ENCODE measurements around the gene ZFAND2A. TPM values are rescaled to one million over a fixed set of nuclear protein-coding genes. Genes with fewer than 3 reads are reported as not detected.

Gene ZFAND2A
- polyA plus RNA-seq, 2 of the 4 experiments (the other 2 are of a cell fraction), result 44.1 to 88.6 TPM

DNA sequence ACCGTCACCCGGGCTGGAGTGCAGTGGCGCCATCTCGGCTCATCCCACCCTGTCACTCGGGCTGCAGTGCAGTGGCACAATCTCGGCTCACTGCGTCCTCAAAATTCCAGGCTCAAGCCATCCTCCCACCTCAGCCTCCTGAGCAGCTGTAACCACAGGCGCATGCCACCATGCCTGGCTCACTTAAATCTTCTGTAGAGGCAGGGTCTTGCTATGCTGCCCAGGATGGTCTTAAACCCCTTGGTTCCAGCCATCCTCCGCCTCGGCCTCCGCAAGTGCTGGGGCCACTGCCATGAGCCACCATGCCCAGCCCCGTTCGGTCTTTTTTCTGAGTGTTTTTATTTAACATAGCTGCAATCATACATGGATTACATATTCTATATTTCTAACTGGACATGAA, 30.6 kb downstream of the ZFAND2A start (continued):
- TF ChIP-seq MAFK (IDR thresholded peaks at IDR 0.05; ENCODE audit: partially characterized antibody) (no peak), FOSB (CRISPR knock-in tag; IDR thresholded peaks at IDR 0.05) (no peak)

DNA sequence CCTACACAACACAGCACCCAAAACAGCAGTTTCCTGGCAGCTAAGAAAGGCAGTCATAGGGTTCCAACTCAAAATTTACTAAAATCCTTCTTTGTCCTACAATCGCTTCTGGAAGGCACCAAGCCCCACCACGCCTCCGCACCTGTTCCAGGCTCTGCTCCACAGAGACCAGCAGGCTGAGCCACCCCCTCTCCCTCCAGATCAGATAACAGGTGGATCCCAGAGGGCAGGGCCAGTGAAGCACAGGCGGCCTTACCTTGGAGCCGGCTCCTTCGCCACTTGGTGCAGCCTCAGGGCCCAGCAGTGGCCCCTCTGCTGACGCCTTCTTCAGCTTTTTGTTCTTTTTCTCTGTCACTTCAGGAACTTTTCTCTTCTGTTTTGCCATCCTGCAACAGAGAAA, 33.0 kb downstream of the ZFAND2A start:
- H3K27ac ChIP-seq, result no peak overlapping the region
- H3K4me3 ChIP-seq, result no peak overlapping the region
- FAIRE-seq (no peak), ATAC-seq (no peak), DNase-seq (ENCODE audit: low read depth in 1 of 2, low spot score in 1 of 2) (no peak)
- POLR2A ChIA-PET, result no interaction called here
- no peaks in the 10 kb centered on the region for H3K4me1 ChIP-seq
- TF ChIP-seq, protein P1, sequence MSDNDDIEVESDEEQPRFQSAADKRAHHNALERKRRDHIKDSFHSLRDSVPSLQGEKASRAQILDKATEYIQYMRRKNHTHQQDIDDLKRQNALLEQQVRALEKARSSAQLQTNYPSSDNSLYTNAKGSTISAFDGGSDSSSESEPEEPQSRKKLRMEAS (IDR thresholded peaks at IDR 0.05), result no peak
- TF ChIP-seq, protein P2, sequence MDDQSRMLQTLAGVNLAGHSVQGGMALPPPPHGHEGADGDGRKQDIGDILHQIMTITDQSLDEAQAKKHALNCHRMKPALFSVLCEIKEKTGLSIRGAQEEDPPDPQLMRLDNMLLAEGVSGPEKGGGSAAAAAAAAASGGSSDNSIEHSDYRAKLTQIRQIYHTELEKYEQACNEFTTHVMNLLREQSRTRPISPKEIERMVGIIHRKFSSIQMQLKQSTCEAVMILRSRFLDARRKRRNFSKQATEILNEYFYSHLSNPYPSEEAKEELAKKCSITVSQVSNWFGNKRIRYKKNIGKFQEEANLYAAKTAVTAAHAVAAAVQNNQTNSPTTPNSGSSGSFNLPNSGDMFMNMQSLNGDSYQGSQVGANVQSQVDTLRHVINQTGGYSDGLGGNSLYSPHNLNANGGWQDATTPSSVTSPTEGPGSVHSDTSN (IDR thresholded peaks at IDR 0.05), result no peak
- no peak for TF ChIP-seq ZNF302 (CRISPR knock-in tag; IDR thresholded peaks at IDR 0.05)
- H3K9me3 ChIP-seq, result no peaks in the 10 kb centered on the region
- WGBS (ENCODE audit: missing lambda C conversion rate), result 98% methylated on average over 7 of the region's 7 CpGs
- CTCF ChIA-PET, result interaction anchor here (0.6 to 4.2 kb wide), 4 partner anchors 14 to 241 kb away, joined by 3 to 21 read pairs (median 6); no protein-coding TSS in a partner anchor
- no peak overlapping the region for H3K4me2 ChIP-seq

DNA sequence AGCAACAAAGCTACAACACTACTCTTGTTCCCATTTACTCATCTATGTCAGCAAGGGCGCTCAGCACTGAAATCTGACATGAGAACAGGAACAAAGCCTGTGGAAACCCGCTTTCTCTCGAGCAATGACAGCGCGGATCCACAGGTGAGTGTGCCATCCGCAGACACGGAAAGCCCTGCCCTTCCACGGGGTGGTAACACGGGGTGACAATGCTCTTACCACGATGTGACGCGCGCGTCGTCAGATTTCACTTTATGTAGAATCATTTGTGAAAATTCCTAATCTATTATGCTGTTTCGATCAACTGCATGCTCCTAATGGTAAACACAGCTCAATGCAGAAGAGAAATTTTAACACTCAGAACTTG, 34.4 kb downstream of the ZFAND2A start:
- no peak overlapping the region for H3K27ac ChIP-seq
- H3K4me3 ChIP-seq, result no peak overlapping the region
- TF ChIP-seq MAFK (IDR thresholded peaks at IDR 0.05; ENCODE audit: partially characterized antibody) (no peak), RCOR1 (IDR thresholded peaks at IDR 0.05; ENCODE audit: low read depth, low read length) (no peak), NPAS2 (CRISPR knock-in tag; IDR thresholded peaks at IDR 0.05; ENCODE audit: borderline replicate concordance) (no peak), MYC (IDR thresholded peaks at IDR 0.05; ENCODE audit: borderline replicate concordance, low read length) (no peak), POLR2AphosphoS2 (conservative IDR thresholded peaks at IDR 0.05; ENCODE audit: low read length) (no peak), SREBF2 (IDR thresholded peaks at IDR 0.05) (no peak), SMC3 (IDR thresholded peaks at IDR 0.05) (no peak), ZFP36 (IDR thresholded peaks at IDR 0.05; ENCODE audit: borderline replicate concordance, partially characterized antibody) (no peak), JUNB (IDR thresholded peaks at IDR 0.05) (no peak)
- TF ChIP-seq, protein P3, sequence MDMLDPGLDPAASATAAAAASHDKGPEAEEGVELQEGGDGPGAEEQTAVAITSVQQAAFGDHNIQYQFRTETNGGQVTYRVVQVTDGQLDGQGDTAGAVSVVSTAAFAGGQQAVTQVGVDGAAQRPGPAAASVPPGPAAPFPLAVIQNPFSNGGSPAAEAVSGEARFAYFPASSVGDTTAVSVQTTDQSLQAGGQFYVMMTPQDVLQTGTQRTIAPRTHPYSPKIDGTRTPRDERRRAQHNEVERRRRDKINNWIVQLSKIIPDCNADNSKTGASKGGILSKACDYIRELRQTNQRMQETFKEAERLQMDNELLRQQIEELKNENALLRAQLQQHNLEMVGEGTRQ (IDR thresholded peaks at IDR 0.05), result no peak
- TF ChIP-seq, protein P4, sequence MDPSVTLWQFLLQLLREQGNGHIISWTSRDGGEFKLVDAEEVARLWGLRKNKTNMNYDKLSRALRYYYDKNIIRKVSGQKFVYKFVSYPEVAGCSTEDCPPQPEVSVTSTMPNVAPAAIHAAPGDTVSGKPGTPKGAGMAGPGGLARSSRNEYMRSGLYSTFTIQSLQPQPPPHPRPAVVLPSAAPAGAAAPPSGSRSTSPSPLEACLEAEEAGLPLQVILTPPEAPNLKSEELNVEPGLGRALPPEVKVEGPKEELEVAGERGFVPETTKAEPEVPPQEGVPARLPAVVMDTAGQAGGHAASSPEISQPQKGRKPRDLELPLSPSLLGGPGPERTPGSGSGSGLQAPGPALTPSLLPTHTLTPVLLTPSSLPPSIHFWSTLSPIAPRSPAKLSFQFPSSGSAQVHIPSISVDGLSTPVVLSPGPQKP (IDR thresholded peaks at IDR 0.05; ENCODE audit: low read depth, low read length), result no peak
- TF ChIP-seq, protein P2 (IDR thresholded peaks at IDR 0.05), result no peak
- 91% methylated on average over 16 of the region's 16 CpGs for WGBS (ENCODE audit: missing lambda C conversion rate)
- ATAC-seq (no peak), FAIRE-seq (no peak), DNase-seq (ENCODE audit: low read depth in 1 of 2, low spot score in 1 of 2) (no peak)
- CTCF ChIA-PET, result interaction anchor here (0.6 to 4.2 kb wide), 14 partner anchors 10 to 690 kb away, joined by 3 to 21 read pairs (median 4); a partner anchor contains a TSS
- no peaks in the 10 kb centered on the region for H3K9me3 ChIP-seq
- H3K4me1 ChIP-seq, result no peaks in the 10 kb centered on the region
- POLR2A ChIA-PET, result interaction anchor here (2.7 kb wide), 1 partner anchor 12 kb away, joined by 9 read pairs; a partner anchor contains a TSS
- no peak overlapping the region for H3K4me2 ChIP-seq
